Epithelial cell of esophagus (primary cell): ENCODE data around the gene MFSD2A.

Experiments used
- DNase-seq: peaks from one replicate; pipeline ENCODE4 v3.0.0; 2010; ENCODE audit warnings: low read depth
- H3K4me3 ChIP-seq: 2 replicates; pipeline ENCODE4 v1.5.1; 2011; ENCODE audit warnings: mild to moderate bottlenecking, low read length, control low read depth
- CTCF ChIP-seq: IDR thresholded peaks from 2 replicates; pipeline ENCODE4 v1.5.1; 2011; ENCODE audit warnings: low read depth, mild to moderate bottlenecking, low read length, control low read depth, inconsistent platforms; ENCODE audit not compliant: insufficient read depth; ENCODE audit errors: missing control alignments

The MFSD2A gene

GRCh38 chr1:39917825-39918224 is 37.1 kb upstream of the MFSD2A start:
- H3K4me3 ChIP-seq, result no peak overlapping the region
- peak; percentile 34 for TF ChIP-seq CTCF
- peak; percentile 30 for DNase-seq

DNA sequence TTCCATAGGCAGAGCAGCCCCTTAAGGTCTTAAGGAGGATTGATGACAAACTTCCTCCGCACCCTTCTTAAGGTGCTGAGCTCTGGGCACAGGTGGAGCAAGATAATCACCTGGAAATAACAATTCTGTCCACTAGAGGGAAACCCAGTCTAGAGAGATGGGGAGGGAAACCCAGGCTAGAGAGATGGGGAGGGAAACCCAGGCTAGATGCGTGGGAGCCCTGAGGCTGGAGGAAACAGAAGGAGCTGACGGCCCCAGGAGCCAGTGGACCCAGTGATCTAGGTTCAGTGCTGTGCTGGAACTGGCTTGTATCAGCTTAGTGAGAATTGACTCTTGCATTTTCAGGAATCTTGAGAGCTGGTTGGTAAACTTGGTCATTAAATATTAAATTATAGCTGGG is 35.4 kb upstream of the MFSD2A start:
- peak; percentile 70 for TF ChIP-seq CTCF

GRCh38 chr1:39922251-39922688 is 32.7 kb upstream of the MFSD2A start:
- H3K4me3 ChIP-seq, result no peak overlapping the region
- DNase-seq, result no peak
- TF ChIP-seq CTCF, result no peak

More for the DNA sequence above, 35.4 kb upstream of the MFSD2A start:
- H3K4me3 ChIP-seq, result no peak overlapping the region
- DNase-seq, result peak; percentile 87

DNA sequence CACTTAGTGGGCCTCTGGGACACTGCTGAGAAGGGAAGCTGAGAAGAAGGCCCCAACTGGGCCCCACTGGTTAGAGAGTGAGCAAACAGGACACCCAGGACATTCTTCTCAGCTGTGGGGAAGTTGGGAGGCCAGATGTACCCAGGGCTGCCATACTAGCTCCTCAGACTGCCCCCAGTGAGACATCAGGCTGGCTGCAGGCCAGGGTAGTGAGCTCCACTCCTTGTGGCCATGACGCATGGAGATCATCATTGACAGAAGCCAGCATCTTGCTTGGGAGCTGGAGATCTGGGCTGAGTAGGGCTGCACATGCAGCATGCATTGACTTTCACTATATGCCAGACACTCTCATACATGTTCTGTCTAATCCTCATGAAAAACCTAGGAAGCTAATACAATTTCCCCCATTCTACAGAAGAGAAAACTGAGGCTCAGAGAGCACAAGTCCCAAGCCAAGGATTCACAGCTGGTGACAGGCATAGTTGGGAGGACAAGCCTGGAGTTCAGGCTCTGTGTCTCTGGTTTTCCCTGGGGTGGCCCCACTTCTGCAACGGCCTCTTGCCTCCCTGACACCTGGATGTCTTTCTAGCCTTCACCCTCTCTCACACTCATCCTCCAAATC is 29.1 kb upstream of the MFSD2A start:
- TF ChIP-seq CTCF, result no peak
- H3K4me3 ChIP-seq, result no peak overlapping the region
- peak; percentile 41 for DNase-seq

- peak; percentile 36 for DNase-seq
- no peak for TF ChIP-seq CTCF
- no peak overlapping the region for H3K4me3 ChIP-seq
Measured at GRCh38 chr1:39926343-39926793, 28.6 kb upstream of the MFSD2A start.

DNA sequence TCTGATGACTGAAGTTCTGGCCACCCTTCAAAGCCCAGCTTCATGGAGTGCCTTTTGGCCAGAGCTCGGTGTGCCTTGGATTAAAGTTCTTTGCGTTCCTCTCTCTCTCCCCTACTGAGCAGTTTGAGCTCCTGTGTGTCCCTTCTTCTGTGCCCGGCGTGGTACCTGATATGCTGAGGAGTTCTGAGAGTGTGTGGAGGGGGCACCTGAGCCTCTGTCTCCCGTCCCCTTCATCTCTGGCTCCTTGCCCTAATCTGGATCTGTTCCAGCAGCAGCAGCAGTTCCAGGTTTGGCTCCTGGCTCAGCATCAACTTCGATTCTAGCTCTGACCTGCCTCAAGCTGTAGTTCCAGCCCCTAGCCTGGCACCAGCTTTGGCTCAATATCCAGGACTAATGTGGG is 28.1 kb upstream of the MFSD2A start:
- no peak overlapping the region for H3K4me3 ChIP-seq
- DNase-seq, result peak; percentile 15
- TF ChIP-seq CTCF, result no peak

DNA sequence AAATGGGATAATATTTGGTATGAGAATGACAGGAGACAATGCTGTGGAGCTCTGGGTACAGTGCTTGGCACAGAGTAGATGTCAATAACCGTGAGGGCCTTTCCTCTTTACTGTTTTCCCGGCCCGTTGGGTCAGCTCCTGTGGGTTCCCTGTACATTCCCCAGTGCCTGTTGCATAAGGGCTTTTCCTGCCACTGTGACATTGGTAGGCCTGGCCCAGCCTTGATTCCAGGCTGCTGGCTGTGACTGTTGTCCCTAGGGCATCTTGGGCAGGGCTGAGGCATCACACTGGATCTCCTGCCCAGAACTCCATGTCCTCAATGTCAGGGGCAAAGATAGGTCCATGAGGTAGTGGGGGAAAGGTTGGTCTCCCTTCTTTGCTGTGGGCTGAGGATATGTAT is 27.4 kb upstream of the MFSD2A start:
- DNase-seq, result peak; percentile 44
- TF ChIP-seq CTCF, result no peak
- no peak overlapping the region for H3K4me3 ChIP-seq
